Spinal cord (tissue), 10 donors: ENCODE measurements around the gene FCGR2B. TPM values are rescaled to one million over a fixed set of nuclear protein-coding genes. Genes with fewer than 3 reads are reported as not detected.
"Not testable (repeated sequence)": the region's sequence is repeated elsewhere in the genome, so short reads cannot be mapped to it uniquely, and the experiment has no call there.

Experiments used
- DNase-seq, 6 donors: peaks; one replicate each; pipeline versions ENCODE4 v3.0.0 to v3.0.0-alpha.2; 2013 to 2015; ENCODE audit warnings: low spot score in 6 of 6, low read depth in 4 of 6
- H3K27ac ChIP-seq: one replicate; pipeline ENCODE4 v1.5.1; 2013; ENCODE audit warnings: low read depth, low read length, control low read depth
- H3K27me3 ChIP-seq: one replicate; pipeline ENCODE4 v1.6.1; 2013; ENCODE audit warnings: low read length; ENCODE audit not compliant: control insufficient read depth, insufficient read depth
- H3K36me3 ChIP-seq: one replicate; pipeline ENCODE4 v1.6.1; 2013; ENCODE audit warnings: low read length; ENCODE audit not compliant: control insufficient read depth, insufficient read depth
- H3K4me1 ChIP-seq: one replicate; pipeline ENCODE4 v1.6.1; 2013; ENCODE audit warnings: low read length; ENCODE audit not compliant: control insufficient read depth, insufficient read depth
- H3K4me3 ChIP-seq: one replicate; pipeline ENCODE4 v1.5.1; 2013; ENCODE audit warnings: low read depth, low read length, control low read depth
- H3K9me3 ChIP-seq: one replicate; pipeline ENCODE4 v1.6.1; 2013; ENCODE audit warnings: low read length; ENCODE audit not compliant: control insufficient read depth, insufficient read depth
- WGBS: methylation state at CpG from one replicate; pipeline ENCODE4 v1.1.5; 2013; ENCODE audit warnings: missing lambda C conversion rate; ENCODE audit not compliant: insufficient coverage; 5-methylcytosine and 5-hydroxymethylcytosine counted together
- polyA plus RNA-seq, 2 donors: library from polyadenylated mRNA; unstranded; fragments of 120-200 nt; gene quantifications; one replicate each; pipeline ENCODE4 v1.2.1, GENCODE V29; 2013; ENCODE audit not compliant: insufficient read length in 2 of 2
- total RNA-seq, 2 donors: library from RNA; depleted of rRNA in 1 of 2; stranded (reverse); fragments of 120-200 nt in 1 of 2; fragments of >200 nt in 1 of 2; gene quantifications; one replicate each; pipeline versions ENCODE4 v1.2.3 to v1.2.4, GENCODE V29; 2013 to 2014
- donor health status: healthy.

Gene FCGR2B
- total and polyA plus RNA-seq, 4 donors = 0.20 to 1.5 (median 1.1) TPM; not detected in 1

DNA sequence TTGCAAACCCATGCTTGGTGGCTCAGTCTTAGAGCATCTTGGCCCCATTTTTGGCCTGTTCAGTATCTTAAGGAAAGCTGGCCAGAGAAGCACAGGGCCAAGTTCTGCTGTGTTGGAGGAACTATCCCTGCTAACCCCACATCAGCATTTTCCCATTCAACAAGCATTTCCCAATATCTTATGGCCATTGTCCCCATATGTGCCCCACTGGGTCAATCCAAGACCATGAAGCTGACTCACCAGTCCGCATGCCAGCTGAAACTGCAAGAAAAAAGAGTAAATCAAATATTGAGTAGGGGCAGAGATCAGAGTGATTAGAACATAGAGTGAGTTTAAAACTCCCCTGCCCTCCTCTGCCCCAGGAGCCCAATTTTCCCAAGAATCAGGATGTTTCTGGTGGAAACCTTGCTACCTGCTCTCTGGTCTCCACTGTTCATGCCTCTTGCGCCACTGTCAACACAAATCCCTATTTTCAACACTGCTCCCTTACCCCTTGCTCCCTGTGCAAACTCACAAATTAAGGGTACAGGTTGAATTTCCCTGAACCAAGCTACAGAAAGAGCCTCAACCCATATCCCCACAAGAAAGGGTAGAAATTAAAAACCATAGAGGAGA lies 32.7 kb upstream of the FCGR2B start:
- not testable (repeated sequence) for H3K36me3 ChIP-seq, H3K27me3 ChIP-seq, DNase-seq, H3K9me3 ChIP-seq, H3K4me1 ChIP-seq, H3K4me3 ChIP-seq, H3K27ac ChIP-seq
- WGBS = no CpG with 5 or more reads among the region's 2 CpGs

DNA sequence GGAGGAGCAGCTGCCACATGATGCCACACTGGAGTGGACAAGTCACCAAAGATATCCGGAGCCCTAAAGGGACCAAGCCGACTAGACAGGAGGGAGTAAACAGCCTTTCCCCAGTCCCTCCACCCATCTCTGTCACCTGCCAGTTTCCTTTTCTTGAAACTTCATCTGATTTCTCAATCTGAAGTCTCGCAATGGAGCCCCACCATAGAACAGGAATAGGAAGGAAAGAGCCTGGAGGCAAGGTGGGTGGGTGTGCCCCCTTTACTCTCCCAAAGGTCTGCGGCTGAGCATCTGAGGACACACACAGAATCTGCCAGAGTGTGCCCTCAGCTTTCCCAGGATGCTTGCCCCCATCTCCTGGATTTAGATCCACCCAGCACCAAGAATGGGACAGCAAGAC lies 31.9 kb upstream of the FCGR2B start, which contains the start of gene FCGR3B:
Gene FCGR3B, minus strand, starts transcription at position 101 of the 400 bp plus-strand sequence. Its CDS starts 82 bp downstream, at position 19.
- WGBS = no CpG with 5 or more reads among the region's 4 CpGs
- no peaks in the 10 kb centered on the region for H3K27me3 ChIP-seq
- no peaks in the 10 kb centered on the region for H3K4me1 ChIP-seq
- no peaks in the 10 kb centered on the region for H3K9me3 ChIP-seq
- H3K4me3 ChIP-seq = no peak within 1 kb of the TSS
- H3K36me3 ChIP-seq = no peaks in the 10 kb centered on the region
- H3K27ac ChIP-seq = no peak within 1 kb of the TSS
- no peak for DNase-seq

DNA sequence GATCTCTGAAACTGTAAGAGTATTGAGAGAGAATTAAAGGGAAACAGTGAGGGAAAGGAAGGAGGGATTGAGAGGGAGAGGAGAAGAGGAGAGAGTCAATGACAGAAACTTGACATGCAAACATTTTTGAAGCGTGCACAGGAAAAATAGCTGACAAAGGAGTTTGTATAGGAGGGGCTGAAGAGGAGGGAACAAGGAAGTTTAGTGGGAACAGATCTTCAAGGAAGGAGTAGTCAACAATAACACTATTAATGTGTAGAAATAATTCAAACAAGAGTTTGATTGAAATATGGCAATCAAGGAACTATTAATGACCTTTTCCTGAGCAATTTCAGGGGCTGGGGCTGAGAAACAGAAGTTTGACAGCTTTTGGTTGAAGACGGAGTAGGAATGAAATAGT lies 27.9 kb upstream of the FCGR2B start:
- H3K27ac ChIP-seq, H3K36me3 ChIP-seq, H3K4me3 ChIP-seq, H3K27me3 ChIP-seq, H3K9me3 ChIP-seq, DNase-seq, H3K4me1 ChIP-seq: not testable (repeated sequence)
- WGBS = no CpG with 5 or more reads among the region's 2 CpGs

DNA sequence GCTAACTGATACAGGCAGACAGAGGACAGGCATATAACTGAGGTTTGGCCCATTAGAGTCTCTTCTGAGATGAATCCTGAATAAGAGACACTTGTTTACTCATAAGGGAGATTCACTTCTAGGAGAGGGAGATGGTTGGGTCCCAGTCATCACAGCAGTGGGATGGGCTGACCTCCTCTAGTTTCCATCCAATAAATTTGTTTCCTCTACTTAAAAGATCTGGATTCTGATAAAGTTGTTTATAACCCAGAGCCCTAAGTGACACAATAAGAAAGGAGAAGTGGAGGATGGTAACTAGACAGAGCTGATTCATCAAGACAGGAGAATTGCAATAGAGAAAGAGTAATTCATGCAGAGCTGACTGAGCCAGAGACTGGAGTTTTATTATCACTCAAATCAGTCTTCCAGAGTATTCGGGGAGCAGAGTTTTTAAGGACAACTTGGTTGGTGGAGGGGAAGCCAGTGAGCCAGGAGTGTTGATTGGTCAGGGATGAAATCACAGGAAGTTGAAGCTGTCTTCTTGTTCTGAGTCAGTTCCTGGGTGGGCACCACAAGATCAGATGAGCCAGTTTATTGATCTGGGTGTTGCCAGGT lies 26.7 kb upstream of the FCGR2B start:
- not testable (repeated sequence) for DNase-seq, H3K9me3 ChIP-seq, H3K4me3 ChIP-seq, H3K27me3 ChIP-seq, H3K36me3 ChIP-seq, H3K27ac ChIP-seq, H3K4me1 ChIP-seq
- no CpG with 5 or more reads among the region's 1 CpG for WGBS

DNA sequence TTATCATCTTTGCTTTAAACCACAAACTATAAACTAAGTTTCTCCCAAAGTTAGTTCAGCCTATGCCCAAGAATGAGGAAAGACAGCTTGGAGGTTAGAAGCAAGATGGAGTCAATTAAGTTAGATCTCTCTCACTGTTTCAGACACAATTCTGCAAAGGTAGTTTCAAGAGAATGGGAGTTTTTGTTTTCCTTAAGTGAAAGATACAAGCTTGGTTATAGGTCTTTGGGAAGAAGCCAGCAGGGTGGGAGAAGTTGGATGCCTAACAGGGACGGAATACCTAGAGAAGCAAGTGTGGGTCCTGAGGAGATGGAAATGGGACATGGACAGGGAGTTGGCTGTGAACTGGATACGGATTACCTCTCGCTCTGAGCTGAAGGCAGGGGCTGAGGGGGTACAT lies 26.0 kb upstream of the FCGR2B start:
- not testable (repeated sequence) for H3K4me3 ChIP-seq, H3K4me1 ChIP-seq, H3K27ac ChIP-seq, H3K9me3 ChIP-seq, H3K27me3 ChIP-seq, H3K36me3 ChIP-seq, DNase-seq
- WGBS = 92% methylated on average over 2 of the region's 3 CpGs

DNA sequence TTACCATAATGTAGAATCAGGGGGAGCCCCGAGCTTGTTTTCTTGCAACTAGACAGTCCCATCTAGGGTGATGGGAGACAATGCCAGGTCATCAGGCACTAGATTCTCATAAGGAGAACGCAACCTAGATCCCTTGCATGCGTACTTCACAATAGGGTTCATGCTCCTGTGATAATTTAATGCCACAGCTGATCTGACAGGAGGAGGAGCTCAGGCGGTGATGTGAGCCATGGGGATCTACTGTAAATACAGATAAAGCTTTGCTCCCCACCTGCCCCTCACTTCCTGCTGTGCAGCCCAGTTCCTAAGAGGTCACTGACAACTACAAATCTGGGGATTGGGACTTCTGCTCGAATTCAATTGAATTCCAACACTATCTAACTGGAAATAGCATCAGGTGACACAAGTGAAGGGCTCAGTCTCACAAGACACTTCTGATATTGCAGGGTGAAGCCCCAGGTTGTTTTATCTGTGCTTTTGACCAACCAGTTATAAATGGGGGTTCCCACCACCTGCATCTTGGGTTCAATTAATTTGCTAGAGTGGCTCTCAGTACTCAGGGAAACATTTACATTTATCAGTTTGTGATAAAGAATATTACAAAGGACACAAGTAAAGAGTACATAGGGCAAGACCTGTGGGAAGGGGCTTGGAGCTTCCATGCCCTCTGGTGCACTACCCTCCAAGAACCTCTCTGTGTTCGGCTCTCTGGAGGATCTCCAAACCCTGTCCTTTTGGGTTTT lies 24.5 kb upstream of the FCGR2B start:
- H3K4me1 ChIP-seq, H3K36me3 ChIP-seq, H3K4me3 ChIP-seq, DNase-seq, H3K27ac ChIP-seq, H3K27me3 ChIP-seq, H3K9me3 ChIP-seq: not testable (repeated sequence)
- no CpG with 5 or more reads among the region's 6 CpGs for WGBS

DNA sequence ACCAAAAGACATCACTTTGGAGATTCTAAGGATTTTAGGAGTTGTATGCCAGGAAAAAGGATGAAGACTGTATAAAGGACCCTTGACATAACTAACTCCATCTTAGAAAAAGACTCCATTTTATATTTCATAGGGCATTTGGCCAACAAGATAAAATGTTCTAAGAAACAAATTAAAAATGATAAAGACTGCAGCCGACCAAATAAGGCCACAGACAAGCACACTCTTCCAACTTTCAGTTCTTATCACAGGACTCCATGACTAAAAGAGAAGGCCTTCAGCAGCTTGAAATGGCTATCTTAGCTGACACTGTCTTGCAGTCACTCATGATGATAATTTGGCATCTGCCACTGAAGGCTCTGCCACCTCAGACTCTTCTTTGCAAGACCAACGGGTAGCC lies 23.7 kb upstream of the FCGR2B start:
- not testable (repeated sequence) for H3K36me3 ChIP-seq, DNase-seq, H3K9me3 ChIP-seq, H3K27me3 ChIP-seq, H3K27ac ChIP-seq, H3K4me3 ChIP-seq, H3K4me1 ChIP-seq
- WGBS = no CpG with 5 or more reads among the region's 2 CpGs

DNA sequence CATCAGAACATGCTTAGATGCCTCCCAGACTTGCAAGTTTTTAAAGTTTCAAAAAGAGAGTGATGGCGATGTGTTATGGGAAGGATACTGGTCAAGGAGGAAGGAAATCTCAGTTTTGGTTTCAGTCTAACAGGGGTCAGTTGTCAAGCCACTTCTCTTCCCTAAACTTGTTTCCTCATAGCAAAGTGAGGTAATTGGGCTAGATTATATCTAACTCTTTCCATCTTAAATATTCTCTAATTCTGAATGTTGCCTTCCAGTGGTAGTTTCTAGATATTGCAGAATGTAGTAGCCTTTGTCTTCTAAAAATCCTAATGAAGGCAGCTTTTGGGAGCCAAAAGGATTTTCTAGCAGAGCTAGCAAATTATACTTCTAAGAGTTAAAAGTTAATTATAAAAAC lies 20.2 kb upstream of the FCGR2B start:
- not testable (repeated sequence) for DNase-seq, H3K4me1 ChIP-seq, H3K4me3 ChIP-seq, H3K9me3 ChIP-seq, H3K27me3 ChIP-seq, H3K36me3 ChIP-seq, H3K27ac ChIP-seq
- WGBS = no CpG with 5 or more reads among the region's 1 CpG

DNA sequence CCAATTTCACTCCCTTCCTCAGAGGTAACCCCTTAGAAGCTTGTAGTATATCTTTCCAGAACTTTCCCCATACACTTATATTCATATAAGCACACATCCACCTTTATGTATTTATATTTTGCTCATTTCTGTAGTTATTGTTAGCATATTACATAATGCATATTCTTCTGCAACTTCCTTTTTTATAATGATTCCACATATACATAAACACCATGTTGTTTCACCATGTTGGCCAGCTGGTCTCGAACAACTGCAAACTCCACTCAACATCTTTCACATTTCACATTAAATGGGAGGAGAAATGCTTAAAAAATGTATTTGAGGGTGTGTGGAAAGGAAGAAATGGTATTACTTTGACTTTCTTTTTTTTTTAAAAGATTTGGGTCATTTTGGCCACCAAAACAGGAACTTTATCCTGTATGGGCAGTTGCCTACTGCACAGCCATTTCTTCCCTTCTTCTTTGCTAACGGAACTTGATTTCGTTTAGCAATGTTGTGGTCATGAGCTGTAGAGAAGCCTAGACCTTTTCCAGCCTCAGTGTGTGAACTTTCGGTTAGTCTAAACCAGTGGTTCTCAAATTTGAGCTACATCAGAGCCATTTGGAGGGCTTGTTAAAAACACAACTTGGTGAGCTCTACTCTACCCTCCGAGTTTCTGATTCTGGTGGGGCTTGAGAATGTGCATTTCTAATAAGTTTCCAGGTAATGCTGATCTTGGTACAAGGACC lies 19.3 kb upstream of the FCGR2B start:
- DNase-seq, H3K27ac ChIP-seq, H3K36me3 ChIP-seq, H3K9me3 ChIP-seq, H3K27me3 ChIP-seq, H3K4me3 ChIP-seq, H3K4me1 ChIP-seq: not testable (repeated sequence)
- WGBS = no CpG with 5 or more reads among the region's 5 CpGs
